CD4-positive, alpha-beta T cell (primary cell): Measurements from ENCODE around the gene FRMD3. TPM values are rescaled to one million over a fixed set of nuclear protein-coding genes. Genes with fewer than 3 reads are reported as not detected.

Experiments
- ATAC-seq: fragments of 200-7000 bp; cut with Tn5 transposase; one replicate; pipeline ENCODE4 v1.10.0; 2022; ENCODE audit warnings: mild to moderate bottlenecking; ENCODE audit not compliant: poor library complexity
- CTCF ChIA-PET: fragments of 350-600 bp; sonication (Branson Sonifier 250); formaldehyde crosslinking; loops from one replicate; lab custom pipeline; 2021; ENCODE audit warnings: antibody characterized with exemption, inconsistent platforms; lab: Charles Lee
- POLR2A ChIA-PET: fragments of 350-600 bp; sonication (Branson Sonifier 250); formaldehyde crosslinking; loops from one replicate; lab custom pipeline; 2021; ENCODE audit warnings: antibody characterized with exemption, inconsistent platforms; lab: Charles Lee
- DNase-seq, 14 experiments: peaks; one replicate each; pipeline ENCODE4 v3.0.0-alpha.2; 2013 to 2020; ENCODE audit warnings: mixed read lengths in 2 of 14
- H3K27ac ChIP-seq, 2 donors: one replicate each; pipeline versions ENCODE4 v1.5.1 to v1.7.0; 2013; ENCODE audit warnings: low read length in 2 of 2, low read depth in 1 of 2, mild to moderate bottlenecking in 1 of 2
- H3K27me3 ChIP-seq, 2 experiments: 1 replicate in 1 of 2; 2 replicates in 1 of 2; pipeline versions ENCODE4 v1.6.1 to v1.7.0; 2013; ENCODE audit warnings: low read length in 2 of 2, control low read depth in 1 of 2, mild to moderate bottlenecking in 1 of 2, moderate library complexity in 1 of 2; ENCODE audit not compliant: insufficient read depth in 2 of 2, control insufficient read depth in 1 of 2
- H3K36me3 ChIP-seq: one replicate; pipeline ENCODE4 v1.6.1; 2013; ENCODE audit warnings: low read length, control low read depth; ENCODE audit not compliant: insufficient read depth
- H3K4me1 ChIP-seq: one replicate; pipeline ENCODE4 v1.6.1; 2013; ENCODE audit warnings: low read length, control low read depth; ENCODE audit not compliant: insufficient read depth
- H3K4me3 ChIP-seq: one replicate; pipeline ENCODE4 v1.5.1; 2013; ENCODE audit warnings: mild to moderate bottlenecking, low read length, moderate library complexity
- H3K9me3 ChIP-seq, 2 experiments: 1 replicate in 1 of 2; 2 replicates in 1 of 2; pipeline versions ENCODE4 v1.6.1 to v1.7.0; 2013; ENCODE audit warnings: low read length in 2 of 2, mild to moderate bottlenecking in 2 of 2, control low read depth in 1 of 2, moderate library complexity in 1 of 2; ENCODE audit not compliant: control insufficient read depth in 1 of 2, insufficient read depth in 1 of 2
- H3K27ac Mint-ChIP-seq: one replicate; pipeline ENCODE4 v1.8.0; 2020; ENCODE audit warnings: mixed read lengths
- H3K27me3 Mint-ChIP-seq: one replicate; pipeline ENCODE4 v1.8.0; 2021; ENCODE audit warnings: mixed read lengths
- H3K36me3 Mint-ChIP-seq: one replicate; pipeline ENCODE4 v1.8.0; 2021; ENCODE audit warnings: low read depth, mixed read lengths
- H3K4me1 Mint-ChIP-seq: one replicate; pipeline ENCODE4 v1.8.0; 2021; ENCODE audit warnings: low read depth, mixed read lengths
- H3K4me3 Mint-ChIP-seq: one replicate; pipeline ENCODE4 v1.8.0; 2020; ENCODE audit warnings: mild to moderate bottlenecking, mixed read lengths
- H3K9me3 Mint-ChIP-seq: one replicate; pipeline ENCODE4 v1.8.0; 2020; ENCODE audit warnings: mixed read lengths
- CTCF ChIP-seq: fragments of 200-600 bp; IDR thresholded peaks from one replicate; pipeline ENCODE4 v1.8.0; 2022; ENCODE audit warnings: antibody characterized with exemption, mild to moderate bottlenecking
- intact Hi-C, 2 experiments: fragments of 100-400 bp; cut with DNase I in 1 of 2; cut with micrococcal nuclease in 1 of 2; formaldehyde crosslinking; loops; one replicate each; pipeline versions ENCODE4 v1.15.1 to v1.9.0; 2023 to 2025; cut with DNase I, micrococcal nuclease
- total RNA-seq, 174 experiments: library from RNA in 2 of 174; stranded (reverse) in 2 of 174; gene quantifications; one replicate each; pipeline ENCODE4 v1.2.3 and lab custom pipeline; 2021 to 2026

FRMD3 gene
- total RNA-seq, 2 experiments from 2014 or later: 0.53 to 1.0 TPM

GRCh38 chr9:83425240-83425639, 113.0 kb downstream of the FRMD3 start:
- H3K27ac ChIP-seq: no peak overlapping the region
- no peaks in the 10 kb centered on the region for H3K4me1 Mint-ChIP-seq
- H3K4me1 ChIP-seq: no peaks in the 10 kb centered on the region
- no peaks in the 10 kb centered on the region for H3K9me3 Mint-ChIP-seq
- ATAC-seq: no peak
- no peaks in the 10 kb centered on the region for H3K36me3 Mint-ChIP-seq
- TF ChIP-seq CTCF: no peak
- POLR2A ChIA-PET: no interaction called here
- DNase-seq: no peak
- no peak overlapping the region for H3K27ac Mint-ChIP-seq
- CTCF ChIA-PET: no interaction called here
- no peaks in the 10 kb centered on the region for H3K27me3 ChIP-seq
- intact Hi-C loops: no loop called here
- H3K27me3 Mint-ChIP-seq: no peaks in the 10 kb centered on the region
- H3K9me3 ChIP-seq: peaks cover 0 to 5% of the 10 kb centered on the region in 2 experiments
- H3K4me3 Mint-ChIP-seq: no peak overlapping the region
- no peaks in the 10 kb centered on the region for H3K36me3 ChIP-seq
- no peak overlapping the region for H3K4me3 ChIP-seq

GRCh38 chr9:83424831-83425230, 113.4 kb downstream of the FRMD3 start:
- no peaks in the 10 kb centered on the region for H3K27me3 ChIP-seq
- DNase-seq (no peak), ATAC-seq (no peak)
- no peaks in the 10 kb centered on the region for H3K36me3 ChIP-seq
- Mint-ChIP-seq H3K4me1 (no peaks in the 10 kb centered on the region), H3K27ac (no peak overlapping the region), H3K9me3 (no peaks in the 10 kb centered on the region), H3K4me3 (no peak overlapping the region), H3K36me3 (no peaks in the 10 kb centered on the region), H3K27me3 (no peaks in the 10 kb centered on the region)
- H3K4me3 ChIP-seq: no peak overlapping the region
- CTCF ChIA-PET: interaction anchor here (0.6 kb wide), 1 partner anchor 1694 kb away, joined by 4 read pairs; no protein-coding TSS in a partner anchor
- H3K27ac ChIP-seq: no peak overlapping the region
- H3K9me3 ChIP-seq: peaks cover 0 to 5% of the 10 kb centered on the region in 2 experiments
- intact Hi-C loops: no loop called here
- TF ChIP-seq CTCF: no peak
- H3K4me1 ChIP-seq: no peaks in the 10 kb centered on the region
- POLR2A ChIA-PET: interaction anchor here (1.4 kb wide), 1 partner anchor 11 kb away, joined by 3 read pairs; no protein-coding TSS in a partner anchor

GRCh38 chr9:83423815-83424707, 114.1 kb downstream of the FRMD3 start:
- Histone ChIP-seq H3K27me3 (no peaks in the 10 kb centered on the region), H3K9me3 (peaks cover 0 to 5% of the 10 kb centered on the region in 2 experiments), H3K27ac (no peak overlapping the region), H3K4me3 (no peak overlapping the region), H3K36me3 (no peaks in the 10 kb centered on the region), H3K4me1 (no peaks in the 10 kb centered on the region)
- DNase-seq: no peak
- no peaks in the 10 kb centered on the region for H3K27me3 Mint-ChIP-seq
- TF ChIP-seq CTCF: no peak
- no peaks in the 10 kb centered on the region for H3K4me1 Mint-ChIP-seq
- ChIA-PET POLR2A (interaction anchor here (1.4 kb wide), 1 partner anchor 12 kb away, joined by 3 read pairs; no protein-coding TSS in a partner anchor), CTCF (interaction anchor here (0.6 kb wide), 1 partner anchor 1693 kb away, joined by 4 read pairs; no protein-coding TSS in a partner anchor)
- no peak overlapping the region for H3K4me3 Mint-ChIP-seq
- no peaks in the 10 kb centered on the region for H3K9me3 Mint-ChIP-seq
- H3K27ac Mint-ChIP-seq: no peak overlapping the region
- no peak for ATAC-seq
- no peaks in the 10 kb centered on the region for H3K36me3 Mint-ChIP-seq
- intact Hi-C loops: no loop called here
